NCI-H1092 (cell line): ENCODE measurements around the gene TAB2.

Experiments used
- DNase-seq: peaks from one replicate; lab custom pipeline; 2025; lab: John Stamatoyannopoulos, UW

Gene TAB2

GRCh38 chr6:149371154-149371553 is 53.6 kb downstream of the TAB2 start:
- no peak for DNase-seq

GRCh38 chr6:149372062-149372461 is 54.5 kb downstream of the TAB2 start:
- DNase-seq: no peak

GRCh38 chr6:149373511-149373910 is 56.0 kb downstream of the TAB2 start:
- DNase-seq: no peak

GRCh38 chr6:149379977-149380376 is 62.5 kb downstream of the TAB2 start:
- no peak for DNase-seq

- DNase-seq: no peak
Observed at GRCh38 chr6:149380523-149380922, 63.0 kb downstream of the TAB2 start.

GRCh38 chr6:149383371-149383770 is 65.9 kb downstream of the TAB2 start:
- no peak for DNase-seq

- DNase-seq: no peak
Observed at GRCh38 chr6:149384464-149384863, 67.0 kb downstream of the TAB2 start.

- no peak for DNase-seq
Observed at GRCh38 chr6:149385998-149386646, 68.6 kb downstream of the TAB2 start.

GRCh38 chr6:149387779-149388512 is 70.4 kb downstream of the TAB2 start:
- DNase-seq: no peak

- no peak for DNase-seq
Observed at GRCh38 chr6:149389509-149390297, 72.2 kb downstream of the TAB2 start.

- DNase-seq: no peak
Observed at GRCh38 chr6:149392093-149392492, 74.6 kb downstream of the TAB2 start.

- no peak for DNase-seq
Observed at GRCh38 chr6:149392535-149392934, 75.0 kb downstream of the TAB2 start.

- DNase-seq: no peak
Observed at GRCh38 chr6:149393002-149393679, 75.6 kb downstream of the TAB2 start.

- DNase-seq: no peak
Observed at GRCh38 chr6:149395185-149395584, 77.7 kb downstream of the TAB2 start.

GRCh38 chr6:149397384-149397783 is 79.9 kb downstream of the TAB2 start:
- no peak for DNase-seq

- DNase-seq: no peak
Observed at GRCh38 chr6:149400050-149400449, 82.5 kb downstream of the TAB2 start, which contains the start of gene SUMO4. Gene SUMO4, plus strand, starts transcription at chr6:149400262. Its CDS starts 130 bp downstream, at chr6:149400392.

- no peak for DNase-seq
Observed at GRCh38 chr6:149403534-149403933, 86.0 kb downstream of the TAB2 start.

GRCh38 chr6:149405823-149406765 is 88.6 kb downstream of the TAB2 start:
- no peak for DNase-seq

- DNase-seq: no peak
Observed at GRCh38 chr6:149409617-149410016, 92.1 kb downstream of the TAB2 start.

GRCh38 chr6:149410557-149410956 is 93.0 kb downstream of the TAB2 start:
- DNase-seq: no peak

- DNase-seq: no peak
Observed at GRCh38 chr6:149414009-149414408, 96.5 kb downstream of the TAB2 start.
